A204.1 (cell line): ENCODE measurements around the gene TCP11X1.
"Not testable (repeated sequence)": the region's sequence is repeated elsewhere in the genome, so short reads cannot be mapped to it uniquely, and the experiment has no call there.

Experiments
- FAIRE-seq: peaks from 2 replicates; lab custom pipeline; 2012; peaks lifted over from hg19 to GRCh38; lab: Jason Lieb, UNC

The TCP11X1 gene

GRCh38 chrX:102214986-102215385 lies at the start of gene TCP11X1:
TCP11X1 (plus strand) TSS chrX:102215301.
- FAIRE-seq = not testable (repeated sequence)

GRCh38 chrX:102185967-102186720 lies 29.0 kb upstream of the TCP11X1 start:
- no peak for FAIRE-seq

GRCh38 chrX:102207940-102208339 lies 7.2 kb upstream of the TCP11X1 start:
- not testable (repeated sequence) for FAIRE-seq

GRCh38 chrX:102216497-102216896 lies 1.4 kb downstream of the TCP11X1 start:
- FAIRE-seq = not testable (repeated sequence)

GRCh38 chrX:102235678-102236077 lies 20.6 kb downstream of the TCP11X1 start:
- FAIRE-seq = not testable (repeated sequence)

GRCh38 chrX:102240265-102240664 lies 25.2 kb downstream of the TCP11X1 start:
- FAIRE-seq = not testable (repeated sequence)

GRCh38 chrX:102246893-102247292 lies 31.8 kb downstream of the TCP11X1 start, which contains the start of gene NXF2:
NXF2 (plus strand) TSS chrX:102247167; CDS start chrX:102307079, 59,912 bp downstream.
- not testable (repeated sequence) for FAIRE-seq

GRCh38 chrX:102272231-102272630 lies 57.1 kb downstream of the TCP11X1 start:
- FAIRE-seq = not testable (repeated sequence)
